ENCODE results near the gene SEC11A.
"Not testable (repeated sequence)": the region's sequence is repeated elsewhere in the genome, so short reads cannot be mapped to it uniquely, and the experiment has no call there.

The SEC11A gene

DNA sequence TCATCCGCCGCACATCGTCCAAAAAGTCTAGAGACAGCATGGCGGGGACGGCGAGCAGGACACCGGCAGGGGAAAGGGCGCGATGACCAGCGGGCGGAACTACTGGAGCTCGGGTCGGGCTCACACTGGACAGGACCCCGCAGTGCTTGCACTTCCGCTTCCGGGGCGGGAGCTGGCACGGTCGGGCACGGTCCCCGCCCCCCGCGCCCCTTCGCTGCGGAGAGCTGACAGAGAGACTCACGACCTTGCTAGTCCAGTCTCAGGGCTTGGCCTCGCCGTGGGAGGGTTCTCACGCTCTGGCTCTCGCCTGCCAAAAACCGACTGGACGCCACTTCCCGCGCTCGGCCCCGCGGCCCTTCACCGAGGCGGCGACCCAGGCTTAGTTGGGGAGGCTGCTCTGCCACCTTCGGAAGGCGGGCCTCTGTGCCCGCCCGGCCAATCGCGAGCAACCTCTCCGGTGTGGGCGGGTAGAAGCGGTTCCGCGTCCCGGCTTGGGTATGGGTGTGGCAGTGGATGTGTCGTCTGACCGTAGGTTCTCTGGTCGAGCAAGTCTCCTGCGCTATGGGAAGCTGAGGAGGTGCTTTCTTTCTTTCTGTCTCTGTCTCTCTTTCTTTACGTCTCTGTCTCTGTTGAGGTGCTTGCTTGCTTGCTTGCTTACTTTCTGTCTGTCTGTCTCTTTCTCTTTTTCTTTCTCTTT, at the start of gene SEC11A:
SEC11A (minus strand) TSS at position 104 of the 697 bp plus-strand sequence; CDS start at position 40, 64 bp downstream.
- peak; percentile 95 for DNase-seq (ENCODE audit: low read depth)

DNA sequence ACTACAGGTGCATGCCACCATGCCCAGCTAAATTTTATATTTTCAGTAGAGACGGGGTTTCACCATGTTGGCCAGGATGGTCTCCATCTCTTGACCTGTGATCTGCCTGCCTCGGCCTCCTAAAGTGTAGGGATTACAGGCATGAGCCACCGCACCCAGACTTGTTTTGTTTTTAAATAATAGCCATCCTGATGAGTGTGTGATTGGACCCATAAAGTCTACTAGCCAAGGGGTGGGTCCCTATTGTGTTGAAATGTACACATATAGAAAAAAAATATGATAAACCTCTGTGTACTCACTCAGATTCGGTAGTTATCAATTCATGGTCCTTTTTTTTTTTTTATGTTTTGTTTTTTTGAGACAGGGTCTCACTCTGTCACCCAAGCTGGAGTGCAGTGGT, 49.7 kb upstream of the SEC11A start:
- no peak for DNase-seq (ENCODE audit: low read depth)

DNA sequence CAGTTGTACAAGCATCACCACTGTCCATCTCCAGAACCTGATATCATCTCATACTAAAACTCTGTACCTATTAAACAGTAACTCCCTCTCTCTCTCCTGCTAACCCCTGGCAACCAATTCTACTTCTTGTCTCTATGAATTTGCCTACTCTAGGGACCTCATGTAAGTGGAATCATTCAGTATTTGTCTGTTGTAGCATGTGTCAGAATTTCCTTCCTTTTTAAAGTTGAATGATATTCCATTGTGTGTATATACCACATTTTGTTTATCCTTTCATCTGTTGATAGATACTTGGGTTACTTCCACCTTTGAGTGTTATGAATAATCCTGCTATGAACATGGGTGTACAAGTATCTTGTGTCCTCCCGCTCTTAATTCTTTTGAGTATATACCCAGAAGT, 49.0 kb upstream of the SEC11A start:
- DNase-seq (ENCODE audit: low read depth): no peak

- DNase-seq (ENCODE audit: low read depth): no peak
These were observed 48.6 kb upstream of the SEC11A start for GRCh38 chr15:84764585-84764984.

GRCh38 chr15:84762840-84763572, 47.1 kb upstream of the SEC11A start:
- no peak for DNase-seq (ENCODE audit: low read depth)

DNA sequence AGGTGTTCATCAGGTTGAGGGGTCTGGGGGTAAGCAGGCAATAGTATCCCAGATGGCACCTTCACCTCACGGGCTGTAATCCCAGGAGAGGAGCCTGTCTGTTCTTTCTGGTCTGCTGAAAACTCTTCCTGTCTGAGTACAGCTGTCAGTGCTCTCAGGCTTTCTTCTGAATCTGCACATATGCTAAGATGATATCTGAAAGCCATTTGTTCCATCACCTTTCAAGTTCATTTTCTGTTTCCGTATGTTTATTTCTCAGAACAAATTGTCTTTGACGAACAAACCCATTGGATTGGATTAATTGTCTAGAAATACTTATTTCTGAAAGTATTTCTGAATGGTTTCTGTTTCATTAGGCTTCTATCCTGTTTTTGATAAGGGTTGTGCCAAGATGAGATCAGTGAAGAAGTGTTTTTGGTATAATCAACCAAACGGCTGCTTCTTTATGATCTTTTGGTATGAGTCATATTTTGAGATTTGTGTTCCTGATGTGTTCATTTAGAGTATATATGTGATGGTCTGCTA, 45.7 kb upstream of the SEC11A start:
- no peak for DNase-seq (ENCODE audit: low read depth)

DNA sequence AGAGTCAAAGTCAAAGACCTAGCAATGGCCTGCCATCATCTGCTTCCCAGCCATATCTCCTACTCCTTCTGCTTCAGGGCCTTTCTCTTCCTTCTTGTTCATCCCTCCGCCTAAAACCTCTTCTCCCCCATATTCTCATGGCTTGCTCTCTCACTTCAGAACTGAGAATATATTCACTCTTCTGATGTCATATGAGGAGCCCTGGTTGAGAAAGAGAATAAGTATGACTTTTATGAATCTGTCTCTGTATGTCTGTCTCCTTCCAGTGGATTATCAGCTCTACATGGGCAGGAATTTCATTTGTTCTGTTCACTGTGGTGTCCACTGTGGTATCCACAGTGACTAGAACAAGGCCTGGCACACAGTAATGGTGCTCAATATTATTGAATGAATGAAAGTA, 44.3 kb upstream of the SEC11A start:
- no peak for DNase-seq (ENCODE audit: low read depth)

DNA sequence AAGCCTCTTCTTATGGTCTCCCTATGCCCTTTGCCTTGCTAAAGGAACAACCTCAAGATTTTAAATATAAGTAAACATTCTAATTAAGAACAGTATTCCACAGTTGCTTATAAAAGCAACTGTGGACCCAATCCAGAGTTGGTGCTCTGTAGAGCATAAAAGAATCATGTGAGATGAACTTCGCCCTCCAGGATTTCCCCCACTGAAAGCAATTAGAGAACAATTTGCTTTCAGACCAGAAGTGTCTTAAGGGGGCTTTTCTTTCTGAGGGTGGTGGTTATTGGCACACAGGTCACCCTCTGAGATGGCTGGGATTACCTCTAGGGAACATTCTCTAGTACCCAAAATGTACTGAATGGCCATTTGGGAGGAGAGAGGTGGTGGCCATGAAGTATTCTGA, 43.1 kb upstream of the SEC11A start:
- DNase-seq (ENCODE audit: low read depth): no peak

DNA sequence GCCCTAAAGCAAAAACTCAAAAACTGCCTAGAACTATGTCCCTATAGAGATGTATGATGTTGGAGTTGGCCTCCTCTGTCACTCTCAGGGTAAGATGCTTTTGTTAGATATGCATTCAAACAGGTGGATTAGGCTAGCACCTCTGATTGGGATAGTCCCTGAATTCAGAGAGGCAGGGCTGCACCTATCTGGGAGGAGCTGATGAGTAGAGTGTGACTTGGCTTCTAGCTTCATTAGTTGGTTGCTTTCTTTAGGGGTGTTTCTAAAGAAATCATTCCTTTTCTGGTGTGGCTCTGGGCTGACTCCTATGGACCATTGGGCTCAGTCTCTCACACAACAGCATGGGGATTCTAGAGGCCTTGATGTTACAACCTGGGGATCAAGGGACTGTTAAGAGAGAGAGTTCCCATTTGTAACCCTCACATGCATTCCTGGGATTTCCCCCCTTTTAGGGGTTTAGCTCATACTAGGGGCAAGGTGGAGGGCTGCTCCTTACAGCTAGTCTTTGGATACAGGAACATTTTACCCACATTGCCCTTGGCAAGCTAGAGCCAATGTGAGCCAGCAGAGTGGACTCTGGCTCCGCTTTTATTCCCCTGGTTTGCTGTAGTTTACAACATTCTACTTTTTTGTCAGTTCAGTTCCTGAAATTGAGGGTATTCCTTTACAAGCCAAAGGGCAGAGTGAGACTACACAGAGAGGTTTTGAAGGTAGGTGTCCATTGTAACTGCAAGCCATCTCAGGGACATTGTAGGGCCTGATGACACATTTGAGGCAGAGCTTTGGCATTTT, 40.0 kb upstream of the SEC11A start:
- DNase-seq (ENCODE audit: low read depth): no peak

DNA sequence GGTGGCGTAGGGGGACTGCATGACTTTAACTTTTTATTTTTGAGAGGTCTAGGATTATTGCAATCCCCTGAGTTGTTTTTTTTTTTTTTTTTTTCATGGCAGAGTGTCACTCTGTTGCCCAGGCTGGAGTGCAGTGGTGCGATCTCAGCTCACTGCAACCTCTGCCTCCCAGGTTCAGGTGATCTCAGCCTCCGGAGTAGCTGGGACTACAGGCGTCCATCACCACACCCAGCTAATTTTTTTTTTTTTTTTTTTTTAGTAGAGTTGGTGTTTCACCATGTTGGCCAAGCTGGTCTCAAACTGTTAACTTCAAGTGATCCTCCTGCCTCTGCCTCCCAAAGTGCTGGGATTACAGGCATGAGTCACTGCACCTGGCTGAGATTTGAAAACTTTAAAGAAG, 39.0 kb upstream of the SEC11A start:
- DNase-seq (ENCODE audit: low read depth): not testable (repeated sequence)

DNA sequence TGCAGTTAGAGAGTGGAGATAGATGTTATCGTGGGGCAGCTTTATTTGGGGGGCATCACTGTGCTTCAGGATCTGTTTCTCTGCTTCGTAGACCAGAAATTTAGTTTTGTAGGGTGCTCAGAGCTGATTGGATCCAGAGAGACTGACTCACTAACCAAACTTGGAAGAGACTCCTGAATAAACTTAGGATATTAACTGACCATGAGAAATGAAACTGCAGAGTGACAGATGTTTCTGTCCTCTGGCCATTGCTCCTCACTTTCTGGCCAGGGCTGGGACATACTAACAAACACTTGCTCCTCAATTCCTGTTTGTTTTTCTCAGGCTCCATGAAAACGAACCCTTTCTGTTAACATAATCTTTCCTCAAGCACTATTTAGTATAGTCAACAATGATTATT, 36.8 kb upstream of the SEC11A start:
- peak; percentile 38 for DNase-seq (ENCODE audit: low read depth)

GRCh38 chr15:84752195-84752594, 36.3 kb upstream of the SEC11A start:
- DNase-seq (ENCODE audit: low read depth): no peak

GRCh38 chr15:84751721-84752120, 35.8 kb upstream of the SEC11A start:
- not testable (repeated sequence) for DNase-seq (ENCODE audit: low read depth)

- DNase-seq (ENCODE audit: low read depth): no peak
These were observed 34.7 kb upstream of the SEC11A start for GRCh38 chr15:84750583-84751092.

GRCh38 chr15:84749111-84749991, 33.4 kb upstream of the SEC11A start:
- DNase-seq (ENCODE audit: low read depth): peak; percentile 49

GRCh38 chr15:84748274-84749110, 32.6 kb upstream of the SEC11A start, which contains the start of gene ZNF592:
Gene ZNF592, plus strand, starts transcription at chr15:84748592. Its CDS starts 34,084 bp downstream, at chr15:84782676.
- DNase-seq (ENCODE audit: low read depth): peak; percentile 78

DNA sequence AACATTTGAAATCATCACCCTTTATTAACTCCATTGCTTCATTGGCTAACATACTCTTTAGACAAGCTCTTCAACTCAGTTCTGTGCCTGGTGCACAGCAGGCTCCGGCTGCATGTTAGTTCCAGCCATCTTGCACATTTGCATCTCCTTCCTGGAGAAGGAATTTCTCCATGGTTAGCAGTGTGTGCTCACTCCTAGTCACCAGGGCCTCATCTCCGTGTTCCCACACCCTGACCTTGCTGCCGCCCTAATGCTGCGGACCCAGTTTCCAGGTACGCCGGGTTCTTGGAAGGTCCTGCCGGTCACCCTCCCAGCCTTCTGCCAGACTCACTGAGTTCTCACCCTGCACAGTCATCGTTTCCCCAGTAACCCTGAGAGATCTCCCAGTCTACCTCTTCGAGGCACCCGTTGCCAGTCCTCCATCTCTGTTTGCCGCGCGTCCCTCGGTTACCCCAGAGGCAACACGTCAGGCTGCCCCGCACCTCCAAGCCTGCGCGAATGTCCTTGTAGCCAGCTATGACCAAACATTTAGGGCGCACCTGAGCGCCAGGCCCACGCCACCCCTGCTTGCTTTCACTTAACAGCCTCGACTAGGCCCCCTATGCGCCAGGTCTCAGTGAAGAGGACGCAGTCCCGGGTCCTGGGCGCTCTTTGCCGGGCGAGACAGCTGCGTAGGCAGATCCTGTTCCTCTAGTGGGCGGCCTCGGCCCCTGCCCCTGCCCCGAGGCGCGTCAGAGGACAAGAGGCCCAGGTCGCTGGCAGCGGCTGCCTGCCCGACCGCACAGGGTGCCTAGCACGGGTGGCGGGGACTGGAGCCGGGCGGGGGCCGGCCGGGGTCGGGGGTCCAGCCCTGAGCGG, 31.7 kb upstream of the SEC11A start:
- peak; percentile 80 for DNase-seq (ENCODE audit: low read depth)

- DNase-seq (ENCODE audit: low read depth): no peak
These were observed 25.2 kb upstream of the SEC11A start for GRCh38 chr15:84741121-84741520.

DNA sequence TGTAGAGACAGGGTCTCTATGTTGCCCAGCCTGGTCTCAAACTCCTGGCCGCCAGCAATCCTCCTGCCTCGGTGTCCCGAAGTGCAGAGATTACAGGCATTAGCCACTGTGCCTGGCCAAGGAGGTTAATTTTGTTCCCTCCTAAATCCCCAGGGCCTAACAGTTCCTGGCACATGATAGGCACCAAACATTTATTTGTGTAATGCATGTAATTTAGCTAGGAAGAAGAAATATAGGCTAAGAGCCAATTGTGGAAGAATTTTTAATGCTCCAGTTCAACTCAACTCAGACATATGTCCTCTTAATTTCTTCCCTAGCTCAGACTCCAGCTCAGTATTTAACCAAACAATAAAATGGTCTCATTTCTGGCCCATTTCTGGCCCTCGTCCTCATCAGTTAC, 24.8 kb upstream of the SEC11A start:
- no peak for DNase-seq (ENCODE audit: low read depth)
